Right kidney (tissue), 1 donor: ENCODE data around the gene STIM1.
"Not testable (repeated sequence)": the region's sequence is repeated elsewhere in the genome, so short reads cannot be mapped to it uniquely, and the experiment has no call there.

Experiments
- DNase-seq: peaks from one replicate; pipeline ENCODE4 v3.0.0-alpha.2; 2016

Gene STIM1

DNA sequence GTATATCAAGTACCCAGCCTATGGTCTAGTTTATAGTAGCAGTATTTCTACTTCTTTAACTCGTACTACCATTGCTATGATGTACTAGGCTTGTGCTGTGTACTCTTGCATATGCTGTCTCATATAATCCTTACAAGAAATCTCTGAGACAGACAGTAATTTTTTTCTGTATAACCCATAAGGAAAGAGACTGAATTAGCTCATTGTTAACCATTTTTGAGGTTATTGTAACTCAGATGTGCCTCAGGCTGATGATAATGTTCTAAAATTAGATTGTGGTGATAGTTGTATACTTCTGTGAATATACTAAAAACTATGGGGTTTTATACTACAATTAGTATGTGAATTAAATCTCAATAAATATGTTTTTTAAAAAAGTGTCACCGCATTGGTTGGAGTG is 127.0 kb downstream of the STIM1 start:
- no peak for DNase-seq

DNA sequence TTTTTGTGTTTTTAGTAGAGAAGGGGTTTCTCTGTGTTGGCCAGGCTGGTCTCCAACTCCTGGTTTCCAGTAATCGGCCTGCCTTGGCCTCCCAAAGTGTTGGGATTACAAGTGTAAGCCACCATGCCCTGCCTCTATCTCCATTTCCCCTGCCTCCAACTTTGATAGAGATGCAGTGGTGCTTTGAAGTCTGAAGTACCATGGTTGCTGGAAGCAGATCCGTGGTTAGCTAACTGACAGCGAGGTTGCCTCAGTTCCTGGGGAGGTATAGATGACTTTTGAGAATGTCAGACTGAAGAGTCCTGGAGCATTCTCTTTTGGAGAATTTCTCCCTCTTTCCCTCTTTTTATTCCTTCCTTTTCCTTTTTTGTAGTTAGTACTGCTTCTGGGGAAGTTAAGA is 127.6 kb downstream of the STIM1 start:
- DNase-seq, result no peak

DNA sequence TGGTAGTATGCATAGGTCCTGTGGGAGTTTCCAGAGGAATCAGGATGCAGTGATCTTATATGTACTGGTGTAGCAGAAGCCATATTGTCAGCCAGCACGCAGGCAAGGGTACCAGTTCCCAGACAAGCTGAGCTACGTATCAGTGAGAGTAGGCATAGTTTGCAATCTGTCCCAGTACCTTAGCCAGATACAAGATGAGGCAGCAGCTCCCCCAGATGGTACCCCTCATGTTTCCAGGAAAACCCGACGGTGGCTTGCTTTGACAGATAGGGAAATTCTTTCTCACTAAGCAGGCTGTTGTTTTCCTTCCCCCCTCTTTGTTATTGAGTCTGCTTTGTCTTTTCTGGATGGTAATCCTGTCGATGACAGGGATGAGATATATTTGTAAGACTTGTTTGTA is 129.4 kb downstream of the STIM1 start:
- no peak for DNase-seq

DNA sequence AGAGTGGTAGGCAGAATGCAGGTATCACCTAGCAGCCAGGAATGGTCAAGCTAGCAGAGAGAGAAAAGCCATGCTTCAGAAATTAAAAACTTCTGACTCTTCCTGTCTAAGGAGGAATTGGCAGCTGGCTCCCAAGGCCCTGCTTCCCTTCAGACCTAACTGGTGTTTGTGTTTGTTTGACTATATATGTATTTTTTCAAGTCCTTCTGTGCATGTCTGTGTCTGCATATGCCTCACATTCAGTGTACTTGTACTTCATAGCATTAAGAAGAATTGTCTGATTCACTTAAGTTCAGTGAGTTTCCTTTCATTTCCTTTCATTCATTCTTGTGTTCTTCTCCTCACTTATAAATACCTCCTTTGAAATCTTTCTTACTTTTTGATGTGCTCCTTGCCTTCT is 130.2 kb downstream of the STIM1 start:
- no peak for DNase-seq

DNA sequence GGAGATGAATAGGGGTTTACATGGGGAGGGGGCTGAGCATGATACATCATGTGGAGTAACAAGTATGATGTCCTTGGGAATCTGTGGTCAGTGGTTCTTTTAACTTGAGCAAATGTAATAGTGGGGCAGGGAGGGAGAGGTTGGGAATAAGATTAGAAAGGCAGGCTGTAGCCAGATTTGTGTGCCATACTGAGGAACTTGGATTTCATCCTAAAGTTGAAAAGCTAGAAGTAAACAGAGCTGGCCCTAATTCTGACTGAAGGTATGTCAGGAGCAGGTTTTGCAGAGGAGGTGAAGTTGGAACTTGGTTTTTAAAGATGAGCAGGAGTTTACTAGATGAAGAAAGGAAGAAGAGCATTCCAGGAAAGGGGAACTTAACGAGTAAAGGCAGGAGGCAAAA is 130.8 kb downstream of the STIM1 start:
- DNase-seq, result no peak

DNA sequence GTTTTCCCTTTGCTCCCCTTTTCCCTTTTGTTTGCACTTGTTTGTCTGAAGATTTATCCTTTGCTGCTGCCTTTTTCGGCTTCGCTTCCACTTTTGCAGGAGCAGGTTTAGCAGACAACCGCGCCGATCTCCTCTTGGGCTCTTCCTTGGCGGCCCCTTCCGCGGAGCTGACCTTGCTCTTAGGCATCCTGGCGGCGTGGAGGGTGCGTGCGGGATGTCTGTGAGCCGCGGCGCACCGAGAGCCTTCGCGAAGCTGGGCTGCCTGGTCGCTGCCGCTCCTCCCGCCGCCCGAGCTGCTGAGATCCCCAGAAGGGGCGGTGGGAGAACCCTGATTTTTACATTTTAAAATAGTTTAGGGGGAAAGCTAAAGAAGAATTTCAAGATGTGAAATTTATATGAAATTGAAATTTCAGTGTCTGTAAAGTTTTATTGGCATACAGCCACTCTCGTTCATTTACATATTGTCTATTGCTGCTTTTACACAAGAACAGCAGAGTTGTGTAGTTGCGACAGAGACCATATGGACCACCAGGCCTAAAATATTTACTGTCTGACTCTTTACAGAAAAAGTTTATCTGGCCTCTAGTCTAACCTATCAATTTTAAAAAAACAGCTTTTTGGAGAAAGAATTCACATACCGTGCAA is 133.9 kb downstream of the STIM1 start:
- peak; percentile 42 for DNase-seq

DNA sequence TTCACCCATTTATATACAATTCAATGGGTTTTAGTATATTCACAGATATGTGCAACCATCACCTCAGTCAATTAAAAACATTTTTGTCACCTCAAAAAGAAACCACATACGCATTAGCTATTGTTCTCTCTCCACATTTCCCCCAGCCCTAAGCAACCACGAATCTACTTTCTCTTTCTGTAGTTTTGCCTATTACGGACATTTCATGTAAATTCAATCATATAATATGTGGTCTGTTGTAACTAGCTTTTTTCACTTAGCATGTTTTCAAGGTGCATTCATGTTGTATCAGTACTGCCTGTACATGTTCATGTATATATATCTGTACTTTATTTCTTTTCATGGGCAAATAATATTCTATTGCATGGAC is 134.4 kb downstream of the STIM1 start:
- DNase-seq, result no peak

DNA sequence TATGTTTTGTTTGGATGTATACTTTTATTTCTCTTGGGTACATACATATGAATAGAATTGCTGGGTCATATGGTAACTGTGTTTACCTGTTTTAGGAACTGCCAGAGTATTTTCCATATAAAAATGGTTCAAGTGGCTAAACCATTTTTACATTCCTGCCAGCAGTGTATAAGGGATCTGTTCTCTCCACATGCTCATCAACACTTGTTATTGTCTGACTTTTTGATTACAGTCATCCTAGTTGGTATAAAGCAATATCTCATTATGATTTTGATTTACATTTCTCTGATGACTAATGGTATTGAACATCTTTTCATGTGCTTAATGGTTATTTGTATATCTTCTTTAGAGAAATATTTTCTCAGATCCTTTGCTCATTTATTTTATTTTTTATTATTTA is 134.9 kb downstream of the STIM1 start:
- DNase-seq, result no peak

DNA sequence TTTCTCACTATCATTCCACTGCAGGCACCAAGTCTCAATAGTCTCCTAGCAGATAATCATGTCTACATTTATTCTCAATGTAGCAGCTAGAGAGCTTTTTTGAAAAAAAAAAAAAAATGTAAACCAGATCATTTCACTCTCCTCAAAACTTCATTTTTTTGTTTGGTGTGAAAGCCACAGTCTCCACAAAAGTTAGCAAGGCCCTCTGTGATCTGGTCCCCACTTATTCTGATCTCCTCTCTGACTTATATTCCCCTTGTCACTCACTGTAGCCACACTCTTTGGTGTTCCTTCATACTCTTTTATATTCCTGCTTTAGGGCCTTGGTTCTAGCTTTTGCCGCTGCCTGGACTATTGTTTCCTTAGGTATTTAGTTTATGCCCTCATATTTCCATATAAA is 137.5 kb downstream of the STIM1 start:
- DNase-seq, result no peak

DNA sequence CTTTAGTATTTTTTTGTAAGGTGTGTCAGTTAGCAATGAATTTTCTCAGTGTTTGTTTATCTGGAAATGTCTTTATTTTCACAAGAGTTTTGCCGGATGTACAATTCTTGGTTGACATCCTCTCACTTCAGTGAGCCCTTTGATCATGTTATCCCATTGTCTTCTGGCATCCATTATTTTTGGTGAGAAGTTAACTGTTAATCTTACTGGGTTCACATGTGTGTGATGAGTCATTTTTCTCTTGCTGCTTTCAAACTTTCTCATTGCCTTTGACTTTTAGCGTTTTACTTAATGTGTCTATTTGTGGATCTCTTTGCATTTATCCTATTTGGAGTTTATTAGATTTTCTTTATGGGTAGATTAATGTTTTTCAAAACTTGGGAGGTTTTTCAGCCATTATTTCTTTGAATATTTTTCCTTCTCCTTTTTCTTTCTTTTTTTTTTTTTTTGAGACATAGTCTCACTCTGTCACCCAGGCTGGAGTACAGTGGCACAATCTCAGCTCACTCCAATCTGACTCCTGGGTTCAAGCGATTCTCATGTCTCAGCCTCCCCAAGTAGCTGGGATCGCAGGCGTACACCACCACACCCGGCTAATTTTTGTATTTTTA is 138.7 kb downstream of the STIM1 start:
- DNase-seq, result no peak

DNA sequence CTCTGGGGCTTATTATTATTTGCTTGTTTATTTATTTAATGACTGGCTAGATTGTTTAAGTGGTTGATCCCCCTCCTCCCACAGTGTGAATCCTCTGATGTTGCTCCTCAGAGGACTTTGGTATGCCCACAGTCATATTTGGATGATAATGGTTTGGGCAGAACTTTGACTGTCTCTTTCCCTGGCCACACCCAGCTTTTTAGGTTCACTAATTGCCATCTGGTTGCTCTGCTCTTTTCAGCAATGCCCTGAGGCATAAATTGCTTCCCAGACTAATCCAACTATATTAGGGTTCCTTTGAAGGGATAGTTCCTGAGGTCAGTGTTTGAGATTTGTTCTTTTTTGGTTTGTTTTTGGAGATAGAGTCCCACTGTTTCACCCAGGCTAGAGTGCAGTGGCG is 139.8 kb downstream of the STIM1 start:
- no peak for DNase-seq

DNA sequence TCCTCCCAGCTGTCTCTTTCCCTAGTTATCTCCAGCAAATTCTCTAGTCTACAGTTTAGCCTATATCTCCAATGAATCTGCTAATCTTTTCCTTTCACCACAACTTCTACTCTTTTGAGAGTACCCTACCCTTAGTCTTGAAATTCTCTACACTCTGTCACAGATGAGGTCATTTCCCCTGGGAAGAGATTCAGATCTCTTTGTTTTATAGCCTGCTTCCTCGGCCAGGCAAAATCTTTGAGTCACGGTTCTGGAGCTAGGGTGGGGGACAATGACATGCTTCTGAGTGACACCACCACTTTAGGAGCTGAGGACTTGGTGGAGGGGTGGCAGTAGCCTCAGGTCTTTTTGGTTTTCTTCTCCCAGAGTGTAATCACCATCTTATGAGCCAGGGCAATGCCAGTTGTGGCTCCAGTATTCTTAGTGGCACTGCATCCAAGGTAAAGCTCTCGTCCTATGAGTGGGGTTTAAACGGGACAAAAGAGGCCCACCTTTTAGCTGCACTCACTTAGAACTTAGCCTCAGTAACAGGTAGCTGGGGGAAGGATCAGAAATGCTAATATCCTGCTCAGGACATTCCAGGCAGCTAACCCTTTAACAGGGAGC is 140.6 kb downstream of the STIM1 start:
- DNase-seq, result no peak

DNA sequence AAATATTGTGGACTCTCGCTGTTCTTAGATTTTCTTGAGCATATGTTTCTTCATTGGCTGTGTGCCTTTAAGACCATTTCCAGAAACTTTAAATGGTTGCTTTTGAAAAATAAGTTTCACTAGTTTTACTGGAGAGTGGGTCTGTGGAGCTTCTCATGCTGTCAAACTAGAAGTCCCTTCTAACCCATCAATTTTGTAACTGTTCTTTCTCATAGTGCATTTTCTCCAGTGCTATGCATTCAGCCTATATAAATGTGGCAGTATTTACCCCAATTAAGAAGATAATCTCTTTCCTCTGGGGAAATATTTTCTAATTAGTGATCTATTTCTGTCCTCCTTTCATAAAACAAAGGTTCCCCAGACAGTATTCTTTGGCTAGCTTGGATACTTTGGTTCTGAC is 141.2 kb downstream of the STIM1 start:
- no peak for DNase-seq

DNA sequence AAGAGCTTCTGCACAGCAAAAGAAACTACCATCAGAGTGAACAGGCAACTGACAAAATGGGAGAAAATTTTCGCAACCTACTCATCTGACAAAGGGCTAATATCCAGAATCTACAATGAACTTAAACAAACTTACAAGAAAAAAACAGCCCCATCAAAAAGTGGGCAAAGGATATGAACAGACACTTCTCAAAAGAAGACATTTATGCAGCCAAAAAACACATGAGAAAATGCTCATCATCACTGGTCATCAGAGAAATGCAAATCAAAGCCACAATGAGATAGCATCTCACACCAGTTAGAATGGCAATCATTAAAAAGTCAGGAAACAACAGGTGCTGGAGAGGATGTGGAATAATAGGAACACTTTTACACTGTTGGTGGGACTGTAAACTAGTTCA is 149.3 kb downstream of the STIM1 start:
- DNase-seq, result not testable (repeated sequence)

DNA sequence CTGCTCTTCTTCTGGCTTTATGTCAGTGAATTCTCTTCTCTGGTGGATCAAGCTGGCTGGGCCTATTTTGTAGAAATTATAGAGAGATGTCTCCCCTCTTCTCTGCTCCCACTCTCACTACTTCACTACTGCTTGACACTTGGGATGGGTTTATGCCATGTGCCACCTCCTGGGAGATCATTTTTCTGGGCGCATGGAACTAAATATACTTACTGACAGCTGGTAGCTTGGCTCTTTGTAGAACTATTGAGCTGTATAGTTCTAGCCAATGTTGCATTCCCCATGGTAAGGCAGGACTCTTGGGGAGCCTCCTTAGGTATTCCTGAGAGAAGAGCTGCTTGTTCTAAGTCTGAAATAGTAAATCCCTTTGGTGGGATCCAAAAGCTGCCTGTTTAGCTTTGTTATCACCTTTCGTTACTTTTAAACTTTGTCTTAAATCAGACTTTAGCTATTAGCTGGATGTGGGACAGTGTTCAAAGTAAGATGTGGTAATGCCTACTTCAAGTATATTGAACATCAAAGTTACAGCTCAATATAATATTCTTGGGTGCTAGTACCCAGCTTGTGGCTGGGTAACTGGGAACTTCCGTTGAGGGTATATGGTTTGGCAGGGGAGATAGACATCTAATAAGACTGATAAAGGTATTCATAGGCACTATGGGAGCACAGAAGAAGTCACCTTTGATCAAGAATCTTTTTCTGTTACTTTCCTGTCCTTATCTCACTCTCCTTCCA is 151.6 kb downstream of the STIM1 start:
- no peak for DNase-seq

DNA sequence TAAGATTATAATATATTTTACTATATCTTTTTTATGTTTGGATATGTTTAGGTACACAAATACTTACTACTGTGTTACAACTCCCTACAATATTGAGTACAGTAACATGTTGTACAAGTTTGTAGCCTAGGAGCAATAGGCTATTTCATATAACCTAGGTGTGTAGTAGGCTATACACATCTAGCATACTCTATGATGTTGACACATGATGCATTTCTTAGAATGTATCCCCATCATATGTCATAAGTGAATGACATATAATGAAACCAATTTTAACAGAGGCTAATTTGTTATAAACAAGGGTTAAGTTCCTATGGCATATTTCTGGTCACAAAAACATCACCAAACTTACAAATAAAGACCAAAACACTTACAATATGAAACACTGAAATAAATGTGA is 152.7 kb downstream of the STIM1 start:
- no peak for DNase-seq

DNA sequence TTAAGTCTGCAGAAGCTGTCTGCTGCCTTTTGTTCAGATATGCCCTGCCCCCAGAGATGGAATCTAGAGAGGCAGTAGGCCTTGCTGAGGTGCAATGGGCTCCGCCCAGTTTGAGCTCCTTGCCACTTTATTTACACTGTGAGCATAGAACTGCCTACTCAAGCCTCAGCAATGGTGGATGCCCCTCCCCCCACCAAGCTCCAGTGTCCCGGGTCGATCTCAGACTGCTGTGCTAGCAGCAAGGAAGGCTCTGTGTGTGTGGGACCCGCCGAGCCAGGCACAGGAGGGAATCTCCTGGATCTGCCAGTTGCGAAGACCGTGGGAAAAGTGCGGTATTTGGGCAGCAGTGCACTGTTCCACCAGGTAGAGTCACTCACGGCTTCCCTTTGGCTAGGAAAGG is 161.1 kb downstream of the STIM1 start:
- not testable (repeated sequence) for DNase-seq

DNA sequence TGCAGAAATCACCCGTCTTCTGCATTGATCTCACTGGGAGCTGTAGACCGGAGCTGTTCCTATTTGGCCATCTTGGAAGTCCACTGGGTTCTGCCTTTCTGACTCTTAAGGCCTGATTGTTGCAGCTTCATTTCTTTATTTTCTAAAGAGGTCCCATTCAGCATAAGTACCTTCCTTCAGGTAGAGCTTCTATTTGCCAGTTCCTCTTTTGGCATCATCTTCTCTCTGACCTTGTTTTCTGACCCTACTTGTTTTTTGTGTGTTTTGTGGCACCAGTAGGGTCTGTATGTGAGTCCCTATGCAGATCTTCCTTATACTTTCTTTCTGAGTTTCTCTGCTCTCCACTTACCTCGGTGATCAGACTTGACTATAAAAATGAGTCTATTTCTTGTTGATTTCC is 161.7 kb downstream of the STIM1 start:
- no peak for DNase-seq

DNA sequence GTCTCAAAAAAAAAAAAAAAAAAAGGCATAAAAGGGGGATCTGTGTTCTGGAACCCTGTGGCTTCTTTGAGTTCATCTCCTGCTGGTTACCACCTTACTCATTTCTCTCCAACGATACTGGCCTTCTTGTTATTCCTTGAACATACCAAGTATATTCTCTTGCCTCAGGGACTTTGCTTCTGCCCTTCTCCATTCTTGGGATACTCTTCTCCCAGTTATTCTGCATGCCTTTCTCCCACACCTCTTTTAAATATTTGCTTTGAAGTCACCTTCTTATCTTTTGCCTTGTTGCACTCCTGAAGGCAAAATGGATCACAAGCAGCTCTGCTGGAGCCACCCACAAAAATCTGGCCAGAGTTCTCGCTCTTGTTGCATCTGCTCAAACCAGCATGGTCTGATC is 163.2 kb downstream of the STIM1 start:
- DNase-seq, result no peak

DNA sequence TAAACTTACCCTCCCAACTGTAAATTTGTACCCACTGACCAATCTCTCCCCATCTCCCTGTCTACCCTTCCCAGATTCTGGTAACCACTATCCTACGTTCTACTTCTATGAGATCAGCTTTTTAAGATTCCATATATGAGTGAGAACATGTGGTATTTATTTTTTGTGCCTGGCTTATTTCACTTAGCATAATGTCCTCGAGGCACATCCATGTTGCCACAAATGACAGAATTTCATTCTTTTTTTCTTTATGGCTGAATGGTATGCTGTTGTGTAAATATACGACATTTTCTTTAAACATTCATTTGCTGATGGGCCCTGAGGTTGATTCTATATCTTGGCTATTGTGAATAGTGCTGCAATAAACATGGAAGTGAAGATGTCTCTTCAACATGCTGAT is 164.4 kb downstream of the STIM1 start:
- DNase-seq, result no peak

DNA sequence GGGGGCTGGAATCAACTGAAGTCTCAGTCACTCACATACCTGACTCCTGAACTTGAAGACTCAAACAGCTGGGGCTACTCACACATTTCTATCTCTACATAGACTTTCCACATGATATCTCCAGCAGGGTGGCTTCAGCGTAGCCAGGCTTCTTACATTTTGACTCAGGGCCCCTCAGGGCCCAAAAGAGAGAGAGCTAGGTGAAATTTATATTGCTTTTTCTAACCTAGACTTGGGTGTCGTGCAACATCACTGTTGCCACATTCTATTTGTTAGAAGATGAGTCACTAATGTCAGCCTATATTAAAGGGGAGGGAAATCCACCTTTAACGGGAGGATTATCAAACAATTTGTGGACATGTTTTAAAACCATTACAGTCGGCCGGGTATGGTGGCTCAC is 167.2 kb downstream of the STIM1 start:
- DNase-seq, result no peak

DNA sequence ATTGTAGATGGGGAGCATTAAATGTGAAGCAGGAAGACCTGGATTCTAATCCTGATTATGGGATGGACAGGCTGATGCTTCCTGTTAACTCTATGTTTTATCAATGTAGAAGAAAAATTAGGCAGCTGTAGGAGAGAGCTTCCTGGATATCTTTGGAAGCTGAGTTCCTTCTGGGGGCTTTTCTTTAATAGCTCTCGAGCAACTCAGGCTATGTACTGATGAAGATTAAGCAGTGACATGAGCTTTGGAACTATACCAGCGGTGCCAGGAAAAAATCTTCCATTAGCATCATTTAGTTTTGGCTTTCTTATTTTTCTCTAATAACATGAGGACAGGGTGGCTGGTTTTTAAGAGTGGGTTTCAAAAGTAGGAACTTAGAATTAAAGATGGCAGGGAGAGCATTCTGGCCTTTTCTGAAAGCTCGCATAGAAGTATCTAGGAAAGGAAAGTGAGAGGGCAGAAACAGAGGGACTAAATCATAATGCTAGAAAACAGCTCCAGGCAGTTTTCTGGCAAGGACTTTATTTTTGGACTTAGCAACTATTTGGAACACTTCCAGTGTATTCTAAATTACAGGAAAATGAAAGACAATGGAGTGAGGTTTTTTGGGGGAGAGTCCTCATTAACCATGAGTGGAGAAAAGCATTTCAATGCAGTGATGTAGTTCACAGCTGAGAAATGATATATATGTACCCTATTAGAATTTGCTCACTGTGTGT is 169.9 kb downstream of the STIM1 start:
- DNase-seq, result peak; percentile 32

DNA sequence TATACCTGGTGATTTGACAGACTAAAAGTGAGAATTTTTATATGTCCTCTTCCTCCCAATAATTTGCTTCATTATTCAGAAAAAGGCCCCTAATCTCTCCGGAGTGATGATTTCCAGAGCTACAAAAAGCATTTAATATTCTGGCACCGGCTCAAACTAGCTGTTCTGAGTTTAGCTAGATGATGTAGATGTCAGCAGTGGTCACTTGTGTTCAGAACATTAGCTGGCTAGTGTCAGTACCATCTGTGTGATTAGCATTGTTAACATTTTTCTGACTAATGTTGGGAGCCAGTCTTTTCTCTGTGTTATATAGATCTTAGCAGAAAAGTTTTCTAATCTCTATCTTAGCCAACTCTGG is 170.5 kb downstream of the STIM1 start:
- no peak for DNase-seq
